SIG-M5 (cell line): ENCODE measurements around the gene ESYT3.
"Not testable (repeated sequence)": the region's sequence is repeated elsewhere in the genome, so short reads cannot be mapped to it uniquely, and the experiment has no call there.

ENCODE experiments used
- DNase-seq: peaks from one replicate; lab custom pipeline; 2025; lab: John Stamatoyannopoulos, UW

ESYT3 gene

GRCh38 chr3:138460536-138461205 is 26.3 kb downstream of the ESYT3 start:
- no peak for DNase-seq

DNA sequence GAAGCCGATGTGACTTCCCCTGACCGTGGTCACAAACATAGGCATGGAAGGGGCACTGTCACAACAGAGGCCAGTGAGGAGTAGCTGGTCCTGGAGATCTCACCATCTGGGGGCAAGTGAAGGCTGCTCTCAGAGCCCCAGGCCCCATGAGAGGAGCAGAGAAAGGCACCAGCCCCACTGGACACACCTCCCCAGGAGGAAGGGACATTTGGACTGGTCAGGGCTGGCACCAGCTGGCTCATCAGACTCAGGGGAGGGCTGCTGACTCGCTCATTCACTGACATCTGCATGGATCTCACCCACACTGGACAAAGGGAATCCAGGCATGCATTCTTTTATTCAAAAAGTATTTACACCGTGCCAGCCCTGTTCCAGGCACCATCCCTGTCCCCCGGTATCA is 26.8 kb downstream of the ESYT3 start:
- no peak for DNase-seq

- DNase-seq = no peak
Observed at GRCh38 chr3:138461896-138462295, 27.5 kb downstream of the ESYT3 start.

DNA sequence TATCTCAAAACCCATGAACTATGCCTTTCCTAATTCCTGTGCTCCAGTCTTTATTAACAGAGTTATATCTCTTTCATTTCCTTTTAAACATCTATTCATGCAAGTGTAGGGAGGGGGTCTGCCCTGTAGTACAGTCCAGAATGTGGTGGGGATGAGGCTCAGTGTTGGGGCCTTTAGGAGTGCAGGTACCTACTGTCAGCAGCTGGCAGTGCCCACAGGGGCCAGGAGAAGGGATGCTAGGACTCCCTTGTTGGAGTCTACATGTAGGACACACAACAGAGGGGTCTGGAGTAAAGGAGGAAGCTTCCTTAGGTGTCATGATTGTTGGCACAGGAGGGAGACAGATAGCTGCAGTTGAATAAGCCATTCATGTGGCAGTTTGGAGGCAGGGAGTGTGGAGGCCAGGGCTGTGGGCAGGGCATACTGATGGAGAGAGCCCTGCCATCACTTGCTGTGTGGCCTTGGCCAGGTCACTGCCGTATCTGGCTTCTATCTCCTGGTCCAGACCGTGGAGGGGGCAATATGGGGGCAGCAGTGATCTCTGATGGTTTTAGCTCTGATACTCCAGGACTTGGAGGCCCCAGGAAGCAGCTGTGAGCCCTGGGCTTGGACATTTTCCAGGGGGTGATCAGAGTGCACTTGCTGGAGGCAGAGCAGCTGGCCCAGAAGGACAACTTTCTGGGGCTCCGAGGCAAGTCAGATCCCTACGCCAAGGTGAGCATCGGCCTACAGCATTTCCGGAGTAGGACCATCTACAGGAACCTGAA is 29.5 kb downstream of the ESYT3 start:
- no peak for DNase-seq

- DNase-seq = no peak
Observed at GRCh38 chr3:138464491-138464860, 30.1 kb downstream of the ESYT3 start.

DNA sequence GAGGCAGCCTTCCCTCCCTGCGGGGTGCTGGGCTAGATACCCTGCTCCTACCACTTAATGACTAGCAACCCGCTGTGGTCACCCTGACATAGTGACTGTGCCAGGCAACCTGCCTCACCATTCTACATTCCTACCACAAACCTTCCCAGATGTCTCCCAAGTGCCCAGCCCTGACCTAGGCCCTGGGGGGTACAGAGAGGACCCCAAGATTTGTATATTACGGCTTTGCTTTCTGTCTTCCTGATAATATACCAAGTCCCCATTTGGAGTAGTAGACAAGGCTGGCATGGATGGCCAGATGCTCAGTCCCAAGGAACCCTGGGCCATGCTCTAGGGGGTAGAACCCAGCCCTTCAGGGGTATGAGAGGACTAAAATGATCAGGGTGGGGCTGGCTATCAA is 31.0 kb downstream of the ESYT3 start:
- no peak for DNase-seq

DNA sequence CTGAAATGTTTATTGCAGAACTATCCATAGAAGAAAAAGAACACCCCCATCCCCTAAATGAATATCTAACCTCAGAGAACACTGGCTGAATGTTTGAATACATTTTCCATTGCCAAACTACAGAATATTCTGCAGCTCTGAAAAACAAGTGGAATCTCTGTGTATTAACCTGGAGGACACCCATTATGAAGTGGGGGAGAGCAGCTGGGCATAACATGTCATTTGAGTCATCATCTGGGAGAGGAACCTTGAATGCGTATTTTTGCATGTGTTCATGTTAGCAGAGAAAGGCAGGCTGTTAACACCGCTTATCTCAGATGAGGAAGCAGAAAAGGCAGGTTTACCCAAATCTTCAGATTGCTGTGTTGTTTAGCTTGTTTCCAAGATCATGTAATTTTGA is 31.5 kb downstream of the ESYT3 start:
- no peak for DNase-seq

GRCh38 chr3:138467931-138468330 is 33.5 kb downstream of the ESYT3 start:
- no peak for DNase-seq

DNA sequence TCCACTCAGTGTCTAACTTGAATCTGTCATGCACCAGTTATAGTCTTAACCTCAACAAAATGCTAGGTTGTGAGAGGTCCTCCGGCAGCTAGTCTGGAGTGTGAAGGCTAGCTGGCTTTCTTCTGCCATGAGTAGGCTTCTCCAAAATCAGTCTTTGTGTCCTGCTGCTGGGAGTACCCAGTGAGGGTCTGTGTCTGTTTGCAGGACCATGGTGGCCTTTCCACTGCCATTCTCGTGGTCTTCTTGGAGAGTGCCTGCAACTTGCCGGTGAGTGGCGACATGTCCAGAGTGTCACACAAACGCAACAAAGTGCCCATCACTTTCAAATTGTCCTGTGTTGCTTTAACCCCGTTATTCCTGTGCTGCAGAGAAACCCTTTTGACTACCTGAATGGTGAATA is 34.0 kb downstream of the ESYT3 start:
- DNase-seq = no peak

GRCh38 chr3:138468886-138469285 is 34.5 kb downstream of the ESYT3 start:
- DNase-seq = no peak

- DNase-seq = no peak
Observed at GRCh38 chr3:138469874-138470273, 35.5 kb downstream of the ESYT3 start.

GRCh38 chr3:138470687-138471086 is 36.3 kb downstream of the ESYT3 start:
- no peak for DNase-seq

DNA sequence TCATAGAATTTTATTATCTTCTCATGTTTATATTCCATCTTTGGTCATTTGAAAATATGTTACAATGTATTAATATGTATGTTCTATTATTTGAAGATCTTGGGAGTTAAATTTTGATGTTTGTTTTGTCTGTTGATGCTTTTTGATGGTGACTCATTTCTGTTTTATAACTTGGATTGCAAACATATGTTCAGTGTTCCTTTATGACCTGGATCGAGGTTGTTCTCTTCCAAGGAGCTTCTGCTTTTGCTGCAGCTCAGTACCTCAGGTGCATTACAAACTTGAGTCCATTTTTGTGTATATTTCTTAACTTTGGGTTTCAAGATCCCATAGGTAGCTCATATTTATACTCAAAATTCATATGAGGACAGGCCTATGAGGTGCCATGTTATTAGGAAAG is 37.1 kb downstream of the ESYT3 start:
- no peak for DNase-seq

- no peak for DNase-seq
Observed at GRCh38 chr3:138472141-138472825, 37.9 kb downstream of the ESYT3 start.

DNA sequence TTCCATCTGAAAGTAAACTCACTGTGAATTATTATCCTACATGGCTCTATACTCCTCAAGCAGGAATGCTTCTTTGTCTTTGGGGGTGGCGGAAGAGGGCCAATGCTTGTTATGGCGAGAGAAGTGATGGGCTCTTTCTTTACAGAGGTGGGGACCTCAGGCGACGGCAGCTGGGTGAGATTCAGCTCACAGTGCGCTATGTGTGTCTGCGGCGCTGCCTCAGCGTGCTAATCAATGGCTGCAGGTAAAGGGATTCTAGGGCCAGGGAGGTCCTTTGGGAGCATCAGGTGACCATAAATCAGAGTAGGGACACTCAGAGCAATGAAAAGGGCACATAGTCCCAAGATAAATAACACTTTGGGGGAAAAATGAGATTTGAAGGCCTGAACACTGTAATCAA is 39.0 kb downstream of the ESYT3 start:
- DNase-seq = no peak

- no peak for DNase-seq
Observed at GRCh38 chr3:138474163-138474562, 39.7 kb downstream of the ESYT3 start.

GRCh38 chr3:138476526-138476925 is 42.1 kb downstream of the ESYT3 start:
- no peak for DNase-seq

- no peak for DNase-seq
Observed at GRCh38 chr3:138477120-138477519, 42.7 kb downstream of the ESYT3 start.

DNA sequence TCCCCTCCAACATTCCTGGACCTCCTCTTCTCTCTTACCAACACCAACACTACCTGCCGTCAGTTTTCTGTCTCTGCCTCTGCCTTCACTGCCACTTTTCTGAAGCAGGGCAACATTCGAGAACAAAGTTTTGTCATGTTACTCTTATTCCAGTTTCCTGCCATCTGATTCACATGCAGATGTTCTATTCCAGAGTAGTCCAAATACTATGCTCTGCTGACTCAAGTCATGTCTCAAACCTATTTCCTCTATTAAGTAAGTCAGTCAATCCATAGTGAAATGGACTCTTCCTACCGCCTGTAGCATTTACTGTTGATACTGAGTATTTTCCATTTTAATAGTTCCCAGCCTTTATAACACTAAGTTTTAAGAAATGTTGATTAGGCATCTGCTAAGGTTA is 43.4 kb downstream of the ESYT3 start:
- no peak for DNase-seq

- no peak for DNase-seq
Observed at GRCh38 chr3:138479438-138479863, 45.0 kb downstream of the ESYT3 start.

GRCh38 chr3:138484672-138485071 is 50.3 kb downstream of the ESYT3 start:
- DNase-seq = not testable (repeated sequence)

GRCh38 chr3:138486580-138486979 is 52.2 kb downstream of the ESYT3 start:
- DNase-seq = not testable (repeated sequence)

DNA sequence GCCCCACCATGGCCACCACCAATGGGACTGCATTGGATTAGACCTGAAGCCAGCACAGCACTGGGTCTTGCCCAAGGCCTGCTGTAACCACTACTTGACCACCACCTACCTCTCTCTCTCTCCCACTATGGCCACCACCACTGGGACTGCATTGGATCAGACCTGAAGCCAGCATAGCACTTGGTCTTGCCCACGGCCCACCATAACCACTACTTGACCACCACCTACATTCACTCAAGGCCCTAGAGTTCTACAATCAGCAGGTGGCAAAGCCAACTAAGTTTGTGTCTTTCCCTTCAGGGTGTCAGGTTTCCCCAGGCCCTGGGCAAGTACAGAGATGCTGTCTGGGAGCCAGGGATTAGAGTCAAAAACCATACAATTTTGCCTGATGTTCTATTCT is 57.6 kb downstream of the ESYT3 start:
- DNase-seq = no peak
